Measurements from ENCODE around the gene NDEL1. TPM values are rescaled to one million over a fixed set of nuclear protein-coding genes. Genes with fewer than 3 reads are reported as not detected.

The NDEL1 gene
- total and polyA plus RNA-seq, 9 of the 15 experiments (the other 6 are each of a cell fraction or from before 2014, with no cell fraction given) = 0.86 to 30.5 (median 22.7) TPM

- TF ChIP-seq HINFP (tag; conservative IDR thresholded peaks at IDR 0.05; ENCODE audit: low read depth) (no peak), MTA2 (IDR thresholded peaks at IDR 0.05; ENCODE audit: low read depth) (0 out of 2 replicates have a peak, but pooled peaks have one; percentile 22), ZBTB12 (CRISPR knock-in tag; IDR thresholded peaks at IDR 0.05) (no peak), ZKSCAN1 (IDR thresholded peaks at IDR 0.05; ENCODE audit: low read depth, low read length) (no peak), THRB (CRISPR knock-in tag; conservative IDR thresholded peaks at IDR 0.05) (no peak), SIX5 (IDR thresholded peaks at IDR 0.05; ENCODE audit: borderline replicate concordance in 1 of 2, insufficient read depth in 1 of 2, low read depth in 1 of 2, low read length in 2 of 2) (no peak), ZNF143 (CRISPR knock-in tag; IDR thresholded peaks at IDR 0.05) (peak; percentile 45; the same call in 1 of the 2 replicates), TSHZ1 (CRISPR knock-in tag; IDR thresholded peaks at IDR 0.05) (no peak), CBX5 (IDR thresholded peaks at IDR 0.05; ENCODE audit: borderline replicate concordance, low read depth) (no peak), BMI1 (IDR thresholded peaks at IDR 0.05; ENCODE audit: low read length) (no peak), KHSRP (IDR thresholded peaks at IDR 0.05) (no peak), ZC3H8 (IDR thresholded peaks at IDR 0.05) (no peak), STAT5B (CRISPR knock-in tag; IDR thresholded peaks at IDR 0.05) (no peak), MCM2 (IDR thresholded peaks at IDR 0.05; ENCODE audit: low read depth) (no peak), RBM39 (optimal IDR thresholded peaks at IDR 0.05; ENCODE audit: low read depth, low read length) (no peak), PTBP1 (IDR thresholded peaks at IDR 0.05; ENCODE audit: low read depth, low read length) (no peak), SMARCA5 (IDR thresholded peaks at IDR 0.05) (no peak)
Observed at GRCh38 chr17:8436169-8436843, 622 bp downstream of the NDEL1 start (continued).

All from K562 (cell line).